OCI-LY3 (cell line): ENCODE measurements around the gene CPNE6.

Source experiments
- H2AFZ ChIP-seq: fragments of 200-600, 300-600 bp; shearing (Covaris generic); 2 replicates; pipeline ENCODE4 v1.6.0; 2014; ENCODE audit warnings: antibody characterized with exemption, low read depth, low read length
- H3K27ac ChIP-seq: fragments of 200-600, 300-600 bp; sonication (generic); 2 replicates; pipeline ENCODE4 v1.5.1; 2014; ENCODE audit warnings: mild to moderate bottlenecking, low read length, moderate library complexity, mixed read lengths
- H3K27me3 ChIP-seq: fragments of 200-600, 300-600 bp; sonication (generic); 2 replicates; pipeline ENCODE4 v1.6.1; 2014; ENCODE audit warnings: low read depth, low read length, mixed read lengths
- H3K36me3 ChIP-seq: fragments of 200-600, 300-600 bp; sonication (generic); replicated peaks from 2 replicates; pipeline ENCODE3; 2014; ENCODE audit warnings: low read depth, low read length, mixed read lengths
- H3K4me1 ChIP-seq: fragments of 300-600, 200-600 bp; sonication (generic); 2 replicates; pipeline ENCODE4 v1.6.1; 2014; ENCODE audit warnings: low read length, mixed read lengths
- H3K4me2 ChIP-seq: fragments of 200-600, 300-600 bp; sonication (generic); 2 replicates; pipeline ENCODE4 v1.6.1; 2014; ENCODE audit warnings: low read length, mixed read lengths
- H3K4me3 ChIP-seq: fragments of 300-600, 200-600 bp; sonication (generic); 2 replicates; pipeline ENCODE4 v1.5.1; 2014; ENCODE audit warnings: antibody characterized with exemption, mild to moderate bottlenecking, low read length, moderate library complexity
- H3K79me2 ChIP-seq: fragments of 300-600, 200-600 bp; shearing (Covaris generic); 2 replicates; pipeline ENCODE4 v1.6.1; 2014; ENCODE audit warnings: mild to moderate bottlenecking, low read length, mixed read lengths
- H3K9ac ChIP-seq: fragments of 300-600, 200-600 bp; shearing (Covaris generic); 2 replicates; pipeline ENCODE4 v1.6.0; 2014; ENCODE audit warnings: mild to moderate bottlenecking, low read length, moderate library complexity
- H3K9me3 ChIP-seq: fragments of 200-600, 300-600 bp; shearing (Covaris generic); 2 replicates; pipeline ENCODE4 v1.6.1; 2014; ENCODE audit warnings: low read length, mixed read lengths; ENCODE audit not compliant: insufficient read depth
- H4K20me1 ChIP-seq: fragments of 200-600, 300-600 bp; sonication (generic); 2 replicates; pipeline ENCODE4 v1.6.1; 2016; ENCODE audit warnings: low read length, mixed read lengths; ENCODE audit not compliant: insufficient read depth
- CTCF ChIP-seq: fragments of 200-600, 300-600 bp; sonication (generic); IDR thresholded peaks from 2 replicates; pipeline ENCODE4 v1.5.1; 2014; ENCODE audit warnings: antibody characterized with exemption, low read length, low read depth
- EZH2phosphoT487 ChIP-seq: fragments of 200-600 bp; shearing (Covaris generic); IDR thresholded peaks from 2 replicates; pipeline ENCODE4 v1.6.1; 2018; ENCODE audit warnings: antibody characterized with exemption, mixed run types, low read depth

The CPNE6 gene

GRCh38 chr14:24054324-24054641, 17.1 kb upstream of the CPNE6 start:
- H3K4me3 ChIP-seq, result no peak overlapping the region
- no peak overlapping the region for H3K4me2 ChIP-seq
- TF ChIP-seq EZH2phosphoT487, result no peak
- TF ChIP-seq CTCF, result no peak
- no peaks in the 10 kb centered on the region for H3K27me3 ChIP-seq
- no peaks in the 10 kb centered on the region for H3K79me2 ChIP-seq
- H3K27ac ChIP-seq, result no peak overlapping the region
- no peak overlapping the region for H2AFZ ChIP-seq
- H3K36me3 ChIP-seq, result no peaks in the 10 kb centered on the region
- H3K4me1 ChIP-seq, result peaks cover 23% of the 10 kb centered on the region
- H3K9ac ChIP-seq, result no peak overlapping the region
- peaks cover 5% of the 10 kb centered on the region; the same call in 1 of the 2 replicates for H4K20me1 ChIP-seq
- no peaks in the 10 kb centered on the region for H3K9me3 ChIP-seq

- no peaks in the 10 kb centered on the region for H3K27me3 ChIP-seq
- H3K9me3 ChIP-seq, result no peaks in the 10 kb centered on the region
- no peak overlapping the region for H2AFZ ChIP-seq
- H3K4me1 ChIP-seq, result peaks cover 20% of the 10 kb centered on the region
- TF ChIP-seq CTCF (no peak), EZH2phosphoT487 (no peak)
- H3K9ac ChIP-seq, result no peak overlapping the region
- no peaks in the 10 kb centered on the region for H3K36me3 ChIP-seq
- H3K27ac ChIP-seq, result no peak overlapping the region
- H3K4me2 ChIP-seq, result no peak overlapping the region
- peaks cover 5% of the 10 kb centered on the region; the same call in 1 of the 2 replicates for H4K20me1 ChIP-seq
- no peak overlapping the region for H3K4me3 ChIP-seq
- H3K79me2 ChIP-seq, result no peaks in the 10 kb centered on the region
Measured at GRCh38 chr14:24054646-24055045, 16.7 kb upstream of the CPNE6 start.

GRCh38 chr14:24055971-24056799, 15.2 kb upstream of the CPNE6 start:
- TF ChIP-seq EZH2phosphoT487, result no peak
- TF ChIP-seq CTCF, result no peak
- no peak overlapping the region for H3K4me2 ChIP-seq
- peaks cover 5% of the 10 kb centered on the region; the same call in 1 of the 2 replicates for H4K20me1 ChIP-seq

GRCh38 chr14:24056800-24057184, 14.6 kb upstream of the CPNE6 start:
- H3K4me3 ChIP-seq, result no peak overlapping the region
- peaks cover 5% of the 10 kb centered on the region; the same call in 1 of the 2 replicates for H4K20me1 ChIP-seq
- H2AFZ ChIP-seq, result no peak overlapping the region
- no peak overlapping the region for H3K4me2 ChIP-seq
- peaks cover 4% of the 10 kb centered on the region for H3K4me1 ChIP-seq
- H3K9me3 ChIP-seq, result no peaks in the 10 kb centered on the region
- TF ChIP-seq CTCF (no peak), EZH2phosphoT487 (no peak)
- no peaks in the 10 kb centered on the region for H3K27me3 ChIP-seq
- no peak overlapping the region for H3K9ac ChIP-seq
- H3K79me2 ChIP-seq, result no peaks in the 10 kb centered on the region
- no peak overlapping the region for H3K27ac ChIP-seq
- H3K36me3 ChIP-seq, result no peaks in the 10 kb centered on the region

More at GRCh38 chr14:24055971-24056799, 15.2 kb upstream of the CPNE6 start:
- Histone ChIP-seq H3K27me3 (no peaks in the 10 kb centered on the region), H3K9ac (no peak overlapping the region), H2AFZ (no peak overlapping the region), H3K79me2 (no peaks in the 10 kb centered on the region), H3K27ac (no peak overlapping the region), H3K4me1 (peaks cover 7% of the 10 kb centered on the region), H3K36me3 (no peaks in the 10 kb centered on the region), H3K4me3 (no peak overlapping the region), H3K9me3 (no peaks in the 10 kb centered on the region)
